HFF-Myc (cell line): ENCODE data around the gene RPL4.

ENCODE experiments used
- DNase-seq: peaks from one replicate; pipeline ENCODE4 v3.0.0-alpha.2; 2011; ENCODE audit warnings: low read depth; ENCODE audit errors: extremely low read depth
- H3K4me3 ChIP-seq: replicated peaks from 2 replicates; pipeline ENCODE4 v1.5.1; 2011; ENCODE audit warnings: low read depth, mild to moderate bottlenecking, control low read depth, low read length
- TF ChIP-seq, protein P1 (sequence below): IDR thresholded peaks from 2 replicates; pipeline ENCODE4 v1.5.1; 2012; ENCODE audit warnings: mild to moderate bottlenecking, low read depth, low read length, control low read depth; ENCODE audit errors: missing control alignments

RPL4 gene

DNA sequence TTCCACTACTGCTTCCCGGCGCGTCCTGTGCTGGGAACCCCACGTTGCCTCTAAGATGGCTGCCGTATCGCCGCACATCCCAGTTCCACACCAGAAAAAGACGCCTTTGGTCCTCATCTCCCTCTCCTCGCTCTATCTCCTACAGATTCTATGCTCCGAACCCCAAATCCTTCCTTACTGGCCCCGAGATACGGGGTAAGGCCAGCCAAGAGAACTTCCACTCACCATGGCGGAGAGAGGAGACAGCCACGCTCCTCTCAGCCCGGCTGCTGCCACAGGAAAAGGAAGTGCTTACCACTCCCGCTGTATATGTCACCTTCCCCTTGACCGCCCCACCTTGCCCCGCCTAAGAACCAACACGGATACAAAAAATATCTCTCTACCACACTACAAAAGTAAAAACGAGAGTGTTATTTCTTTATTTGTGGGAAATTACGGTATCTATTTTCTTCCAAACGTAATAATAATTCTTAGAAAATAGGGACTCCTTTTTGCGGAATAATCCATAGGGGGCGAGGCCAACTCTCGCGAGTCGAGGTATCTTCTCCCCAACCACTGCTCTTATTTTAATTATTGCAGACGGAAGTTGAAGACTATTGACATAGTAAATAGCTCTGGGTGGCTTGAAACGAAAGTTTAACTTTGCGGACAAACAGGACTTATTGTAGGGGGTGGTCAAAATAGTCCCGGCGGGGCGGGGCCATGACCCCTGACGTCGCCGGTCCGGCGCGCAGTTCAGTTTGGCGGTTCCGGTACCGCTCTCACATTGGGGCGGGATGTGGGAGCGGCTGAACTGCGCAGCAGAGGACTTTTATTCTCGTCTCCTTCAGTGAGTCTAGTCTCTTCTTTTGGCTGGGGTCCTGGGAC, at the start of gene RPL4, which contains the start of gene ZWILCH:
RPL4 (minus strand) TSS at position 293 of the 867 bp plus-strand sequence; CDS start at position 228, 65 bp downstream.
ZWILCH (plus strand) TSS at position 764 of the 867 bp plus-strand sequence; CDS start at position 777, 13 bp downstream.
- H3K4me3 ChIP-seq = peak within 1 kb of the TSS; percentile 97
- DNase-seq = peak; percentile 72
- TF ChIP-seq, protein P1, sequence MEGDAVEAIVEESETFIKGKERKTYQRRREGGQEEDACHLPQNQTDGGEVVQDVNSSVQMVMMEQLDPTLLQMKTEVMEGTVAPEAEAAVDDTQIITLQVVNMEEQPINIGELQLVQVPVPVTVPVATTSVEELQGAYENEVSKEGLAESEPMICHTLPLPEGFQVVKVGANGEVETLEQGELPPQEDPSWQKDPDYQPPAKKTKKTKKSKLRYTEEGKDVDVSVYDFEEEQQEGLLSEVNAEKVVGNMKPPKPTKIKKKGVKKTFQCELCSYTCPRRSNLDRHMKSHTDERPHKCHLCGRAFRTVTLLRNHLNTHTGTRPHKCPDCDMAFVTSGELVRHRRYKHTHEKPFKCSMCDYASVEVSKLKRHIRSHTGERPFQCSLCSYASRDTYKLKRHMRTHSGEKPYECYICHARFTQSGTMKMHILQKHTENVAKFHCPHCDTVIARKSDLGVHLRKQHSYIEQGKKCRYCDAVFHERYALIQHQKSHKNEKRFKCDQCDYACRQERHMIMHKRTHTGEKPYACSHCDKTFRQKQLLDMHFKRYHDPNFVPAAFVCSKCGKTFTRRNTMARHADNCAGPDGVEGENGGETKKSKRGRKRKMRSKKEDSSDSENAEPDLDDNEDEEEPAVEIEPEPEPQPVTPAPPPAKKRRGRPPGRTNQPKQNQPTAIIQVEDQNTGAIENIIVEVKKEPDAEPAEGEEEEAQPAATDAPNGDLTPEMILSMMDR = no peak

DNA sequence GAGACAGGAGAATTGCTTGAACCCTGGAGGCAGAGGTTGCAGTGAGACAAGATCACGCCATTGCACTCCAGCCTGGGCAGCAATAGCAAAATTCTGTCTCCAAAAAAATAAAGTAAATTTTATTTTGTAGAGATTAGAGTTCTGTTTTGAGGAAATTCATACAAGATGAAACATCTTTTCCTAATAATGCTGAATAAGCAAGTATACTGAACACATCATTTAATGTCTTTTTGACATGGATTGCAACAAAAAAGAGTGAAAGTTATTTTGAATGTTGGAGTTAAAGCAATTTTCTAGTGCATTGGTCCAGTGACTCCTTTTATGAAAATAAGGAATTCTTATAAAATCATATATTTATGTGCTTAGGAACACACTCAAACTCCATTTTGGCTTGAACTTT, 40.6 kb upstream of the RPL4 start:
- TF ChIP-seq, protein P1 = no peak
- no peak for DNase-seq
- no peak overlapping the region for H3K4me3 ChIP-seq

DNA sequence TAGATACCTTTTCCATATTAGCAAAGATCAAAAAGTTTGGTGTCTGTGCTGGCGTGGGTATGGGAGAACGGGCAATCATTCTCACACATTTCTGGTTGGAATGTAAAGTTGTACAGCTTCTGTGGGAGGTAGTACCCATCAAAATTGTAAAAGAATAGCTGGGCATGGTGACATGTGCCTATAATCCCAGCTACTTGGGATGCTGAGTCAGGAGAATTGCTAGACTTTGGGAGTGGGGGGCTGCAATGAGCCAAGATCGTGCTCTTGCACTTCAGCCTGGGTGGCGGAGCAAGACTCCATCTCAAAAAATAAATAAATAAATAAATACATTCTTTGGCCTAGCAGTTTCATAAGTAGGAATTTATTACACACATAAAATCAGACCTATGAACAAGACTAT, 38.2 kb upstream of the RPL4 start:
- no peak overlapping the region for H3K4me3 ChIP-seq
- TF ChIP-seq, protein P1 = no peak
- no peak for DNase-seq

DNA sequence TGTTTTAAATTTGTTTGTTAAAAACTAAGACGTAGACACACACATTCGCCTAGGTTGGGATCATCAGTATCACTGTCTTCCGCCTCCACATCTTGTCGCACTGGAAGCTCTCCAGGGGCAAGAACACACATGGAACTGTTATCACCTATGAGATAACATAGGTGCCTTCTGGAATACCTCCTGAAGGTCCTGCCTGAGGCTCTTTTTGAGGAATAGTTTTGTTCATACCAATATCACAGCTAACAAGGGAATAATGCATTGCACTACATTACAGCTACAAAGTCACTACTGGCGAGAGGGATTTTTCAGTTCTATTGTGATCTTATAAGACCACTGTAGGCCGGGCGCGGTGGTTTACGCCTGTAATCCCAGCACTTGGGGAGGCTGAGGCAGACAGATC, 30.4 kb upstream of the RPL4 start:
- no peak for DNase-seq
- TF ChIP-seq, protein P1 = no peak
- no peak overlapping the region for H3K4me3 ChIP-seq

DNA sequence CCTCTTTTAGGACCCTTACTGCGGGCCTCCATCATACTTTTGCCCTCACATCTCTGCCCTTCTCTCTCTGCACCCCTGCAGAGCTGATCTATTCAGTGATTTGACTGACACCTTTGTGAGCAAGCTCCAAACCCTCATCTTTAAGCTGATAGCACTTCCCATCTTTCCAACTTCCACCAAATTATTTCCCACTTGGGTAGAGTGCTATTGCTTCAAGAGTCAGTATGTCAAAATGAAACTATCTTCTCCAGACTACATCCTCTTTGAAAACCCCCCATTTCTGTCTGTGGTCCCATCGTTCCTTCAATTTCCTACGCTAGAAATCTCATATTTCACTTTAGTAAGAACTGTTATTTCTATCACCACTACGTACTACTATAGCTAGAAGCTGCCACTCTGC, 20.2 kb upstream of the RPL4 start:
- DNase-seq = no peak
- TF ChIP-seq, protein P1 = no peak
- no peak overlapping the region for H3K4me3 ChIP-seq

DNA sequence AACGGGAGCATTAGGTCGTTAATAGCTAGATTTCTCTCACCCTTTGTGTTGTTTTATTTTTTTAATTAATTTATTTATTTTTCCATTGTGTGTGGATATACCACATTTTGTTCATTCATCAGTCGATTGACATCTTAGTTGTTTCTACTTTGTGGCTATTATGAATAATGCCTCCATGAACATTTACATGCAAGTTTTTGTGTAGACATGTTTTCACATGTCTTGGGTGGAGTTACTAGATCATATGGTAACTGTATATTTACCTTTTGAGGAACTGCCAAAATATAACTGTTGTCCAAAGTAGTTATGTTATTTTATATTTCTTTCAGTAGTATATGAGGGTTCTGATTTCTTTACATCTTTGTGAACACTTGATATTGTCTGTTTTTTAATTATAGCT, 19.3 kb upstream of the RPL4 start:
- no peak overlapping the region for H3K4me3 ChIP-seq
- TF ChIP-seq, protein P1 = no peak
- DNase-seq = no peak

DNA sequence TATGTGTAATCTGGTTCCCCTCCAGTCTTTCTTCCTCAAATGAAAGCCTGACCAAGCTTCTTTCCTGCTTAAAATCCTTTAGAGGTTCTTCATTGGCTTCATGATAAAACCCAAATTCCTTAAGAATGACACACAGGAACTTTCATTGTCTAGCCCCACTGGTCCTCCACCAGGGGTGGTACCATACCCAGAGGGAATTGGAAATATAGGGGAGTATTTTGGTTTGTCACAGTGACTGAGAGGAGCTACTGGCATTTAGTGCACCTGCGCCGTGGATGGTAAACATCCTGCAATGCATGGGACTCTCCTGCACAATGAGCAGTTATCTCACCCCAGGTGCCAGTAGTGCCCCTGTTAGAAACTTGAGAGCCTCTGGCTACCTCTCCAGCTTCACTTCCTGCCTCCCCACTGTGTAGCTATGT, 11.3 kb upstream of the RPL4 start:
- DNase-seq = no peak
- H3K4me3 ChIP-seq = no peak overlapping the region

More for the DNA sequence above, 11.3 kb upstream of the RPL4 start:
- TF ChIP-seq, protein P1 = no peak
